ENCODE results near the gene PPP1R14B.

The PPP1R14B gene

DNA sequence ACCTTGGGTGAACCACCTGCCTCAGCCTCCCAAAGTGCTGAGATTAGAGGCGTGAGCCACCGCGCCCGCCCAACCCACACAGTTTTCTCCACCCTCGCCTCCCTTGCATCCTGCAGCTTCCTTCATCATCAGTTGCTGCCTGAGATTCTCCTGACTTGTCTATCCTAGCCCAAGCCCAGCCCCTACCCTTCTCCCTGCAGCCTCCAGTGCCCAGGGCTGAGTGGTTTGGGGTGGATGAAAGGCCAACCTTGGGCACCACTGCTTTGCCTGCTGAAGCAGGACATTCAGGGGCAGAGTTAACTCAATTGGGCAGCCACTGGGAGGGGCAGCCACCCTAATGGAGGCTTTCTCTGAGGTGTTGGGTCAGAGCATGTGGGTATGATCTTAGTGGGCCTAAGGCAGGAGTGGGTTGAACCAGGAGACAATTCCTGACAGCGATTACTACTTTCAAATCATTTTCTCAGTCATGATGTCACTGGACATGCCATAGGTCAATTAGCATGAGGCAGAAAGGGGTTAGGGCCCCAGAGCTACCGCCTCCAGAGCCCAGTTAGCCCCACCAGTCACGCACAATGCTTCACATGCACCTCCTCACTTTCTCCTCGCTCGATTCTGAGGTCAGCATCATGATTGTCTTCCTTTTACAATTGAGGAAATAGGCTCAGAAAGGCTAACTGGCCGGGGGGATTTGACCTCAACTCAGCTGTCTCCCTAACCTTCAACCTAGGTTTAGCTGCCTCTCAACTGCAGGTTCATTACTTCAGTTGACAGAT is 6.9 kb downstream of the PPP1R14B start:
- TF ChIP-seq, protein P1, sequence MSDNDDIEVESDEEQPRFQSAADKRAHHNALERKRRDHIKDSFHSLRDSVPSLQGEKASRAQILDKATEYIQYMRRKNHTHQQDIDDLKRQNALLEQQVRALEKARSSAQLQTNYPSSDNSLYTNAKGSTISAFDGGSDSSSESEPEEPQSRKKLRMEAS (IDR thresholded peaks at IDR 0.05; ENCODE audit: low read depth, low read length), result peak; percentile 75
- TF ChIP-seq MYC (IDR thresholded peaks at IDR 0.05; ENCODE audit: low read depth, low read length) (no peak; the same call in 1 of the 2 replicates), POLR2A (IDR thresholded peaks at IDR 0.05; ENCODE audit: extremely low read depth, insufficient read length) (no peak)
- TF ChIP-seq, protein P2, sequence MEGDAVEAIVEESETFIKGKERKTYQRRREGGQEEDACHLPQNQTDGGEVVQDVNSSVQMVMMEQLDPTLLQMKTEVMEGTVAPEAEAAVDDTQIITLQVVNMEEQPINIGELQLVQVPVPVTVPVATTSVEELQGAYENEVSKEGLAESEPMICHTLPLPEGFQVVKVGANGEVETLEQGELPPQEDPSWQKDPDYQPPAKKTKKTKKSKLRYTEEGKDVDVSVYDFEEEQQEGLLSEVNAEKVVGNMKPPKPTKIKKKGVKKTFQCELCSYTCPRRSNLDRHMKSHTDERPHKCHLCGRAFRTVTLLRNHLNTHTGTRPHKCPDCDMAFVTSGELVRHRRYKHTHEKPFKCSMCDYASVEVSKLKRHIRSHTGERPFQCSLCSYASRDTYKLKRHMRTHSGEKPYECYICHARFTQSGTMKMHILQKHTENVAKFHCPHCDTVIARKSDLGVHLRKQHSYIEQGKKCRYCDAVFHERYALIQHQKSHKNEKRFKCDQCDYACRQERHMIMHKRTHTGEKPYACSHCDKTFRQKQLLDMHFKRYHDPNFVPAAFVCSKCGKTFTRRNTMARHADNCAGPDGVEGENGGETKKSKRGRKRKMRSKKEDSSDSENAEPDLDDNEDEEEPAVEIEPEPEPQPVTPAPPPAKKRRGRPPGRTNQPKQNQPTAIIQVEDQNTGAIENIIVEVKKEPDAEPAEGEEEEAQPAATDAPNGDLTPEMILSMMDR (IDR thresholded peaks at IDR 0.05; ENCODE audit: low read depth, low read length), result no peak
- peak; percentile 81 for DNase-seq (ENCODE audit: low read depth)
- H3K4me3 ChIP-seq (ENCODE audit: low read depth, low read length), result peak overlapping the region; percentile 85

DNA sequence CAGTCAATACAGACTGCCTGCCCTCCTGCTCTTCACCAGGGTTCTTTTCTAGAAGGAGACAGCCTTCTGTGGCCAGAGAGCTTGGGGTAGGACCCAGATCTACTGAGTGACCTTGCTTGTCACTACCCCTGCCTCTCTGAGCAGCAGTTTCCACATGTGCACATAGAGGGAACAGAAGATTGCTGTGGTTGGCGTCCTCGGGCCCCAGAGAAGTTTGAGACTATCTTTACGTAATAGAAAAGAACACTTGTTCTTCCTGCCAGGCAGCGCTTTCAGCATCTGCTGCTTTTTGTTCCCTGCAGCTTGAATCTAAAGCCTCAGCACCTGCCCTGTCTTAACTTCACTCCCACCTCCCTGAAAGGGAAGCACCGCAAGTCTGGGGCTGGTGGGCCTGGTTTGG is 7.7 kb downstream of the PPP1R14B start:
- TF ChIP-seq, protein P1 (IDR thresholded peaks at IDR 0.05; ENCODE audit: low read depth, low read length), result 0 out of 2 replicates have a peak, but pooled peaks have one; percentile 14
- TF ChIP-seq MYC (IDR thresholded peaks at IDR 0.05; ENCODE audit: low read depth, low read length), result no peak
- no peak overlapping the region for H3K4me3 ChIP-seq (ENCODE audit: low read depth, low read length)
- peak; percentile 47 for DNase-seq (ENCODE audit: low read depth)

DNA sequence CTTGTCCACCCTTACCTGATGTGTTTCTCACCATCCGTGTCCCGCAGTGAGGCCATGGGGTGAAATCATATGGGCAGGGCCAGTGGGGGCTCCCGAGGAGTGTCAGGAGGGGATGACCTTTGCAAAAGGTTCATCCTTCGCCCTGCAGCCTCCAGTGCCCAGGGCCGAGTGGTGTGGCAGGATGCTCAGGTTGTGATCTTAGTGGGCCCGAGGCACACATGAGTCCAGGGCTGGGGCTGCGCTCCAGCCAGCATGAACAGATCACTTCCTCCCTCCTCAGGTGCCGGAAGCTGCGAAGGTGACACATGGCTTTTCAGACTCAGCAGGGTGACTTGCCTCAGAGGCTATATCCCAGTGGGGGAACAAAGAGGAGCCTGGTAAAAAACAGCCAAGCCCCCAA is 8.7 kb downstream of the PPP1R14B start:
- DNase-seq (ENCODE audit: low read depth), result no peak
- no peak for TF ChIP-seq MYC (IDR thresholded peaks at IDR 0.05; ENCODE audit: low read depth, low read length)
- TF ChIP-seq, protein P2 (IDR thresholded peaks at IDR 0.05; ENCODE audit: low read depth, low read length), result no peak
- TF ChIP-seq POLR2A (IDR thresholded peaks at IDR 0.05; ENCODE audit: extremely low read depth, insufficient read length), result no peak
- TF ChIP-seq, protein P1 (IDR thresholded peaks at IDR 0.05; ENCODE audit: low read depth, low read length), result no peak
- no peak overlapping the region for H3K4me3 ChIP-seq (ENCODE audit: low read depth, low read length)

DNA sequence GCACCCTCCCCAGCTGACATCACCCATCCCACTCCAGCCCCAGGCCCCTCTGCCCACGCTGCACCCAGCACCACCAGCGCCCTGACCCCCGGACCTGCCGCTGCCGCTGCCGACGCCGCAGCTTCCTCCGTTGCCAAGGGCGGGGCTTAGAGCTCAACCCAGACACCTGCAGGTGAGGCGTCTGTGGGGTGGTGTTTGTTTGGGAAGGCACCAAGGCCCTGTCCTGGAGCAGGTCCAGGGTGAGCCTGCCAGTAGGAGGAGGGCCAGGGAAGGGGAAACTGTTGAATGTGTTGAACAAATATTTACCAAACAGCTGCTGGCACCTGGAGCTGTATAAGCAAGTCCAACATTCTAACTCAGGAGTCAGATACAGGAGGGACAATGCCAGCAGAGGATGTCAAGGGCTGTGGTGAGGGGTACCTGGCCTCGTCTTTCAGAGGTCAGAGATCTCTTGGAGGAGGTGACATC is 9.2 kb downstream of the PPP1R14B start:
- DNase-seq (ENCODE audit: low read depth), result no peak
- no peak overlapping the region for H3K4me3 ChIP-seq (ENCODE audit: low read depth, low read length)
- no peak for TF ChIP-seq MYC (IDR thresholded peaks at IDR 0.05; ENCODE audit: low read depth, low read length)
- TF ChIP-seq, protein P1 (IDR thresholded peaks at IDR 0.05; ENCODE audit: low read depth, low read length), result no peak
- TF ChIP-seq, protein P2 (IDR thresholded peaks at IDR 0.05; ENCODE audit: low read depth, low read length), result no peak

DNA sequence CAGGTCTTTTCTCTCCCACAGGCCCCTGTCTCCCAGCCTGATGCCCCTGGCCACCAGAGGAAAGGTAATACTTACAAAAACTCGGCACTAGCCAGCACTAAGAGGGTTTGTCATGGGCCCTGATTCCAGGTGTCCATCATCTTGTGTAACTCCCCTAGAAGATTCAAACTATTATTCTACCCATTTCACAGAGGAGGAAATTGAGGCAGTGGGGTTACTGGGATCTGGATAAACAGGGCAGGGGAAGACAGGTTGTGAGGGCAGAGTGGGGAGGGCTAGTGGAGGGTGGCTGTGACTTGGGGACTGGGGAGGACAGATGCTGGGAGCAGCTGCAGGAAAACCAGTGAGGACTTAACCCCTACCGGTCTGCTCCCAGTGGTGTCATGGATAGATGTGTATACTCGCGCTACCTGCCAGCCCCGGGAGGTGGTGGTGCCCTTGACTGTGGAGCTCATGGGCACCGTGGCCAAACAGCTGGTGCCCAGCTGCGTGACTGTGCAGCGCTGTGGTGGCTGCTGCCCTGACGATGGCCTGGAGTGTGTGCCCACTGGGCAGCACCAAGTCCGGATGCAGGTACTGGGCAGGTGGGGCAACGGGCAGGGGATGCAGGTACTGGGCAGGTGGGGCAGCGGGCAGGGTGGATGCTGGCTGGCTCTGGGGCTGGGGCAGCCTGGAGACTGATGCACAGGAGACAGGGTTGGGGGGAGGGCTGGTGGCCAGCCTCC is 11.1 kb downstream of the PPP1R14B start:
- H3K4me3 ChIP-seq (ENCODE audit: low read depth, low read length), result peak overlapping the region; percentile 42
- DNase-seq (ENCODE audit: low read depth), result no peak
- TF ChIP-seq, protein P2 (IDR thresholded peaks at IDR 0.05; ENCODE audit: low read depth, low read length), result no peak
- TF ChIP-seq MYC (IDR thresholded peaks at IDR 0.05; ENCODE audit: low read depth, low read length) (no peak), POLR2A (IDR thresholded peaks at IDR 0.05; ENCODE audit: extremely low read depth, insufficient read length) (no peak)
- TF ChIP-seq, protein P1 (IDR thresholded peaks at IDR 0.05; ENCODE audit: low read depth, low read length), result no peak

Measured in NB4 (cell line).